Stomach (tissue), 4 donors: ENCODE measurements around the gene FNTB.

Source experiments
- CTCF ChIP-seq, 7 experiments: fragments of 450-650 bp in 4 of 7; fragments of 200-600 bp in 3 of 7; sonication (generic) in 3 of 7; IDR thresholded peaks; one replicate each; pipeline ENCODE4 v1.5.1; 2016 to 2019; ENCODE audit warnings: antibody characterized with exemption in 7 of 7, control low read depth in 2 of 7, mild to moderate bottlenecking in 1 of 7
- POLR2A ChIP-seq, 4 donors: fragments of 450-650 bp; IDR thresholded peaks; one replicate each; pipeline ENCODE4 v1.6.1; 2016; ENCODE audit warnings: antibody characterized with exemption in 4 of 4, control low read depth in 2 of 4, mild to moderate bottlenecking in 1 of 4, moderate library complexity in 1 of 4

DNA sequence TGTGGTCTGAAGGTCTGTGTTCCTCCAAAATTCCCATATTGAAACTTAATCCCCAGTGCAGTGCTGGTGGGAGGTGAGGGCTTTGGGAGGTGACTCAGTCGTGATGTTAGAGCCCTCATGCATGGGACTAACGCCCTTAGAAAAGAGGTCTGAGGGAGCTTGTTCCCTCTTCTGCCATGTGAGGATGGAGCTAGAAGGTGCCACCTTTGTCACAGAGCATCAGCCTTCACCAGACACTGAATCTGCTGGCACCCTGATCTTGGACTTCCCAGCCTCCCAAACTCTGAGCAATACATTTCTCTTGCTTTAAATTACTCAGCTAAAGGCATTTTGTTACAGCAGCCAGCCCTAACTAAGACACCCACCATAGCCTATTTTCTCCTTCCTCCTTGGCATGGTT is 28.5 kb upstream of the FNTB start:
- TF ChIP-seq POLR2A (IDR thresholded peaks at IDR 0.05) (no peak), CTCF (IDR thresholded peaks at IDR 0.05) (no peak)
